Adrenal gland (tissue), 12 donors: ENCODE measurements around the gene GPR78. TPM values are rescaled to one million over a fixed set of nuclear protein-coding genes. Genes with fewer than 3 reads are reported as not detected.
A peak's percentile ranks its signal among the peaks of the same experiment; 100 is the strongest.

Experiments
- DNase-seq, 7 donors: peaks; one replicate each; pipeline ENCODE4 v3.0.0-alpha.2; 2019 to 2020
- H3K27ac ChIP-seq, 5 donors: fragments of 200-600 bp; sonication (generic) in 4 of 5; 1 replicate in 3 of 5; 2 replicates in 2 of 5; pipeline versions ENCODE4 v1.5.1 to v1.8.0; 2016 to 2020; ENCODE audit warnings: mild to moderate bottlenecking in 1 of 5
- H3K27me3 ChIP-seq: fragments of 200-600 bp; 2 replicates; pipeline ENCODE4 v1.8.0; 2021
- H3K36me3 ChIP-seq, 2 donors: fragments of 200-600 bp; replicated peaks in 1 of 2; 1 replicate in 1 of 2; 2 replicates in 1 of 2; pipeline versions ENCODE4 v1.5.1 to v1.8.0; 2018 to 2022
- H3K4me1 ChIP-seq, 2 donors: fragments of 200-600 bp; replicated peaks in 1 of 2; 1 replicate in 1 of 2; 2 replicates in 1 of 2; pipeline versions ENCODE4 v1.5.1 to v1.8.0; 2018 to 2021
- H3K4me3 ChIP-seq, 4 donors: fragments of 200-600 bp; sonication (generic) in 3 of 4; one replicate each; pipeline ENCODE4 v1.5.1; 2016 to 2018
- H3K9me3 ChIP-seq, 3 donors: fragments of 200-600 bp; sonication (generic) in 1 of 3; replicated peaks in 1 of 3; 1 replicate in 2 of 3; 2 replicates in 1 of 3; pipeline versions ENCODE4 v1.5.1 to v1.8.0; 2016 to 2021
- CTCF ChIP-seq, 6 experiments: fragments of 450-650 bp in 4 of 6; fragments of 200-600 bp in 2 of 6; sonication (generic) in 1 of 6; IDR thresholded peaks; 1 replicate in 5 of 6; 2 replicates in 1 of 6; pipeline versions ENCODE4 v1.5.1 to v1.8.0; 2016 to 2021; ENCODE audit warnings: antibody characterized with exemption in 6 of 6, mild to moderate bottlenecking in 2 of 6, moderate library complexity in 1 of 6
- POLR2A ChIP-seq, 2 donors: fragments of 450-650 bp; IDR thresholded peaks; one replicate each; pipeline ENCODE4 v1.6.1; 2017; ENCODE audit warnings: antibody characterized with exemption in 2 of 2, mild to moderate bottlenecking in 2 of 2, moderate library complexity in 1 of 2
- WGBS, 4 donors: extraction: QIAGEN DNeasy Blood & Tissue Kit in 2 of 4; methylation state at CpG; one replicate each; pipeline versions ENCODE4 v1.1.5 to v1.1.7; 2013 to 2017; 5-methylcytosine and 5-hydroxymethylcytosine counted together
- intact Hi-C, 2 donors: fragments of 100-400 bp; cut with DNase I; formaldehyde crosslinking; loops; one replicate each; pipeline versions ENCODE4 v1.14.1 to v1.15.0; 2022 to 2023
- polyA plus RNA-seq, 3 donors: library from polyadenylated mRNA; stranded (reverse); fragments of 200-250 nt in 2 of 3; fragments of 350-450 nt in 1 of 3; fragmentation: Illumina TruSeq in 1 of 3; extraction: RNeasy Lipid Tissue Mini Kit (QIAGEN cat#74804) in 1 of 3; gene quantifications; one replicate each; pipeline ENCODE4 v1.2.3, GENCODE V29; 2013 to 2014
- total RNA-seq, 9 donors: library from RNA; depleted of rRNA in 4 of 9; stranded (reverse); fragments of >200 nt in 4 of 9; fragments of 120-200 nt in 1 of 9; fragmentation: NEBNext Ultra II Directional in 1 of 9; extraction: Animal tissue kit (Norgen Biotek cat#: 25700) in 1 of 9; gene quantifications; one replicate each; pipeline versions ENCODE4 v1.1.0 to v1.2.4, GENCODE V29; 2013 to 2023
- donor health status: healthy with polysubstance abuse.
- donor health status: Bipolar disorder and iron deficiency.
- donor health status: DM: yes; HTN: yes; CAD: no.
- donor health status: DM: no; HTN: no; CAD: no.
- donor health status: DM: no; HTN: no; CAD: no.
- donor health status: DM: yes; HTN: yes; CAD: no.

The GPR78 gene
- total and polyA plus RNA-seq, 12 donors: 0.03 to 0.08 (median 0.07) TPM; not detected in 8

DNA sequence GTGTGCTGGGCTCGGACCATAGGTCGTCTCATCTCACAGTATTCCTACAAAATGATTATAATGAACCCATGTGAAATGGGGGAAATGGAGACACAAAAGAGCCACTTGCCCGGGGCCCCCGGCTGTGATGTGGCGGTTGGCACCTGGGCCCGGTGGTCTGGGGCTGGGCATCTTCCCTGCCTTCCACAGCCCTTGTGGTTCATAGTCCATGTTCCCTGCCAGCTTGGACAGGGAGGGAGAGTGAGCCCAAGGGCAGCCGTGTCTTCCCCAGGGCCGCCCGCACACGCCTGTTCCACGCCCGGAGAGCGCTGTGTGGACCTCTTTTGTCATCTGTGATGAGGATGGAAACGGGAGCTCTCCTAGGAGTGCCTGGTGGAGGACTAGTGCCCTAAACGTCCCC lies 17.6 kb downstream of the GPR78 start:
- WGBS, 4 donors: 76 to 87% (median 81%) methylated on average over 11 to 15 of the region's 15 CpGs
- TF ChIP-seq POLR2A (IDR thresholded peaks at IDR 0.05): no peak
- no peak for TF ChIP-seq CTCF (IDR thresholded peaks at IDR 0.05)
- Histone ChIP-seq H3K27ac (no peak overlapping the region), H3K36me3 (no peaks in the 10 kb centered on the region), H3K9me3 (no peaks in the 10 kb centered on the region), H3K27me3 (peaks cover under 1% of the 10 kb centered on the region), H3K4me1 (no peaks in the 10 kb centered on the region), H3K4me3 (no peak overlapping the region)
- intact Hi-C loops: loop anchor here in 1 of 2 donors (10.0 kb wide), 1 partner anchor 353 kb away; no protein-coding TSS in a partner anchor
- no peak for DNase-seq

- Histone ChIP-seq H3K27ac (no peak overlapping the region), H3K36me3 (no peaks in the 10 kb centered on the region), H3K4me1 (no peaks in the 10 kb centered on the region), H3K4me3 (no peak overlapping the region), H3K27me3 (no peaks in the 10 kb centered on the region), H3K9me3 (no peaks in the 10 kb centered on the region)
- no peak for TF ChIP-seq CTCF (IDR thresholded peaks at IDR 0.05)
- no peak for TF ChIP-seq POLR2A (IDR thresholded peaks at IDR 0.05)
- WGBS, 4 donors: 64 to 85% (median 77%) methylated on average over 10 to 19 of the region's 19 CpGs
- no peak for DNase-seq
- intact Hi-C loops: loop anchor here in 1 of 2 donors (10.0 kb wide), 1 partner anchor 354 kb away; no protein-coding TSS in a partner anchor
Measured at GRCh38 chr4:8598391-8599090, 18.3 kb downstream of the GPR78 start.

DNA sequence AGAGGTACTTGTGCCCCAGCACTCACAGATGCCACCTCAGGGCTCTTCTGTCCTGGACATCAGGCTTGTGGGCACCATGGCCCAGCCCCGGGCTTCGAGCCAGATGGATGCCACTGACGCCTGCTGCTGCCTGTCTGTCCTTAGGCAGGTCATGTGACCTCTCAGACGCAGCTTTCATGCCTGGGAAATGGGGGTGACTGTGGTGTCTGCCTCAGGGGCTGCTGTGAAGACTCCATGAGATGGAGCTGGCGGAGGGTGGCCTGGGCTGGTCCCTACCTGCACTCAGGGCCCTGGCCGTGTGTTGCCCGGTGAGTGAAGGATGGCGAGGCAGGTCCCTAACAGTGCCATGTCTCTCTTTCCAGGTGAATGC lies 18.9 kb downstream of the GPR78 start:
- H3K36me3 ChIP-seq: no peaks in the 10 kb centered on the region
- no peaks in the 10 kb centered on the region for H3K9me3 ChIP-seq
- peak in 1 of 7 donors; percentile 58 for DNase-seq
- no peak overlapping the region for H3K4me3 ChIP-seq
- TF ChIP-seq CTCF (IDR thresholded peaks at IDR 0.05) (no peak), POLR2A (IDR thresholded peaks at IDR 0.05) (no peak)
- H3K27ac ChIP-seq: no peak overlapping the region
- intact Hi-C loops: loop anchor here in 1 of 2 donors (10.0 kb wide), 1 partner anchor 354 kb away; no protein-coding TSS in a partner anchor
- 68 to 89% (median 75%) methylated on average over 7 to 8 of the region's 8 CpGs for WGBS, 4 donors
- no peaks in the 10 kb centered on the region for H3K4me1 ChIP-seq
- H3K27me3 ChIP-seq: no peaks in the 10 kb centered on the region

- H3K27ac ChIP-seq: no peak overlapping the region
- peak in 3 of 7 donors; percentile 22 to 44 (median 23) for DNase-seq
- no peaks in the 10 kb centered on the region for H3K27me3 ChIP-seq
- H3K4me3 ChIP-seq: no peak overlapping the region
- H3K9me3 ChIP-seq: no peaks in the 10 kb centered on the region
- no peaks in the 10 kb centered on the region for H3K36me3 ChIP-seq
- intact Hi-C loops: loop anchor here (10.0 kb wide), 3 partner anchors 285 to 355 kb away; no protein-coding TSS in a partner anchor
- H3K4me1 ChIP-seq: no peaks in the 10 kb centered on the region
- 43 to 55% (median 48%) methylated on average over 8 to 9 of the region's 9 CpGs for WGBS, 4 donors
- TF ChIP-seq POLR2A (IDR thresholded peaks at IDR 0.05): no peak
- TF ChIP-seq CTCF (IDR thresholded peaks at IDR 0.05): no peak
Measured at GRCh38 chr4:8599657-8600056, 19.5 kb downstream of the GPR78 start.
